Uterus (tissue), 2 donors: Measurements from ENCODE around the gene NTSR1.

Source experiments
- POLR2A ChIP-seq, 2 donors: fragments of 450-650 bp; IDR thresholded peaks; one replicate each; pipeline ENCODE4 v1.6.1; 2016; ENCODE audit warnings: antibody characterized with exemption in 2 of 2, mild to moderate bottlenecking in 1 of 2, moderate library complexity in 1 of 2
- TF ChIP-seq, protein P1 (sequence below), 4 experiments: fragments of 200-600 bp in 2 of 4; fragments of 450-650 bp in 2 of 4; sonication (generic) in 2 of 4; IDR thresholded peaks; one replicate each; pipeline ENCODE4 v1.5.1; 2016 to 2019; ENCODE audit warnings: antibody characterized with exemption in 4 of 4, mild to moderate bottlenecking in 2 of 4, moderate library complexity in 1 of 4

DNA sequence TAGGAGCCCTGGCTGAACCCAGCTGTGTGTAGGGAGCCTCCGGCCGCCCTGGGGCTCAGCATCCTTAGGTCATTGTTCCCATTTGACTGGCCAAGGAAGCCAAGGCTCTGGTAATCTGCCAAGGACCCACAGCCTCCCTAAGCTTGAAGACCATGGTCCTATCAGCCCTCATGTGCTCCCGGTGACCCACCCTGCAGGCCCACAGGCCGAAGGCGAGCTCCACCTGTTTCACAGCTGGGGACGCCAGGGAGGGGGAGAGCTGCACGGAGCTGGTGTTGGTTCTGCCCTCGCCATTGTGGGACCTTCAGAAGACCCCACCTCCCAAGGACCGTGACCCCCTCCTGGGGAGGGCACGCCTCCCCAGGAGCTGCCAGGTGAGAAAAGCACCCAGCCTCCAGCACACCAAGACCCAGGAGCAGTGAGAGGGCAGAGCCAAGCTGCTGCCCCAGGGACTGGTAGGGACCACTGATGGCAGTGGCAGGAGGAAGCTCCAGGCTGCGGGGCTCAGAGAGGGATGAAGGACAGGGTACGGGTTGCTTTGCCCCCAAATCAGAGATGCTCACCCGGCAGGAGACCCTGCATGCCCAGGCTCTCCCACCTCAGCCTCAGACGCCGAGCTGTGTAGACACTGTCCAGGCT, 56.9 kb downstream of the NTSR1 start:
- no peak for TF ChIP-seq POLR2A (IDR thresholded peaks at IDR 0.05)
- TF ChIP-seq, protein P1, sequence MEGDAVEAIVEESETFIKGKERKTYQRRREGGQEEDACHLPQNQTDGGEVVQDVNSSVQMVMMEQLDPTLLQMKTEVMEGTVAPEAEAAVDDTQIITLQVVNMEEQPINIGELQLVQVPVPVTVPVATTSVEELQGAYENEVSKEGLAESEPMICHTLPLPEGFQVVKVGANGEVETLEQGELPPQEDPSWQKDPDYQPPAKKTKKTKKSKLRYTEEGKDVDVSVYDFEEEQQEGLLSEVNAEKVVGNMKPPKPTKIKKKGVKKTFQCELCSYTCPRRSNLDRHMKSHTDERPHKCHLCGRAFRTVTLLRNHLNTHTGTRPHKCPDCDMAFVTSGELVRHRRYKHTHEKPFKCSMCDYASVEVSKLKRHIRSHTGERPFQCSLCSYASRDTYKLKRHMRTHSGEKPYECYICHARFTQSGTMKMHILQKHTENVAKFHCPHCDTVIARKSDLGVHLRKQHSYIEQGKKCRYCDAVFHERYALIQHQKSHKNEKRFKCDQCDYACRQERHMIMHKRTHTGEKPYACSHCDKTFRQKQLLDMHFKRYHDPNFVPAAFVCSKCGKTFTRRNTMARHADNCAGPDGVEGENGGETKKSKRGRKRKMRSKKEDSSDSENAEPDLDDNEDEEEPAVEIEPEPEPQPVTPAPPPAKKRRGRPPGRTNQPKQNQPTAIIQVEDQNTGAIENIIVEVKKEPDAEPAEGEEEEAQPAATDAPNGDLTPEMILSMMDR (IDR thresholded peaks at IDR 0.05) = no peak
